HepG2 (cell line): ENCODE measurements around the gene ADIPOR2. TPM values are rescaled to one million over a fixed set of nuclear protein-coding genes. Genes with fewer than 3 reads are reported as not detected.

Source experiments
- AHDC1 ChIP-seq: sonication (generic); formaldehyde crosslinking; IDR thresholded peaks from 2 replicates; pipeline ENCODE4 v1.5.1; 2020; ENCODE audit warnings: mild to moderate bottlenecking, missing genetic modification reagents, borderline replicate concordance
- ATRX ChIP-seq: sonication (generic); formaldehyde crosslinking; IDR thresholded peaks from 2 replicates; pipeline ENCODE4 v1.4.0; 2020; ENCODE audit warnings: missing genetic modification reagents, borderline replicate concordance
- BCL6 ChIP-seq: IDR thresholded peaks from 2 replicates; pipeline ENCODE4 v1.6.1; 2016; ENCODE audit warnings: missing genetic modification reagents, missing compliant biosample characterization
- FOSL1 ChIP-seq: sonication (generic); formaldehyde crosslinking; IDR thresholded peaks from 2 replicates; pipeline ENCODE4 v1.9.0; 2021; ENCODE audit warnings: missing genetic modification reagents, borderline replicate concordance
- GABPB1 ChIP-seq: IDR thresholded peaks from 2 replicates; pipeline ENCODE4 v1.6.1; 2016; ENCODE audit warnings: mild to moderate bottlenecking, missing genetic modification reagents, moderate library complexity, missing compliant biosample characterization
- HMG20A ChIP-seq: IDR thresholded peaks from 2 replicates; pipeline ENCODE4 v1.6.1; 2016; ENCODE audit warnings: borderline replicate concordance
- HNF1B ChIP-seq: sonication (generic); formaldehyde crosslinking; IDR thresholded peaks from 2 replicates; pipeline ENCODE4 v1.5.1; 2020; ENCODE audit warnings: mild to moderate bottlenecking, moderate library complexity, missing genetic modification reagents
- KDM1A ChIP-seq: IDR thresholded peaks from 2 replicates; pipeline ENCODE4 v1.6.1; 2016; ENCODE audit warnings: missing compliant biosample characterization
- MAFK ChIP-seq, 2 experiments: IDR thresholded peaks in 1 of 2; conservative IDR thresholded peaks in 1 of 2; 2 replicates each; pipeline ENCODE4 v1.6.1; 2011; ENCODE audit warnings: improper control_type of control experiment in 2 of 2, low read length in 2 of 2
- NR3C1 ChIP-seq: sonication (generic); formaldehyde crosslinking; IDR thresholded peaks from 2 replicates; pipeline ENCODE4 v1.4.0; 2020; ENCODE audit warnings: missing genetic modification reagents
- RXRB ChIP-seq: IDR thresholded peaks from 2 replicates; pipeline ENCODE4 v1.6.1; 2016; ENCODE audit warnings: borderline replicate concordance, missing genetic modification reagents, missing compliant biosample characterization
- SRSF1 ChIP-seq: fragments of 200-400 bp; formaldehyde crosslinking; optimal IDR thresholded peaks from 2 replicates; pipeline ENCODE3; 2017; ENCODE audit warnings: mild to moderate bottlenecking, low read depth, low read length, moderate library complexity
- STAT5B ChIP-seq: sonication (generic); formaldehyde crosslinking; IDR thresholded peaks from 2 replicates; pipeline ENCODE4 v1.4.0; 2020; ENCODE audit warnings: missing genetic modification reagents
- TSC22D2 ChIP-seq: sonication (generic); formaldehyde crosslinking; IDR thresholded peaks from 2 replicates; pipeline ENCODE4 v1.5.1; 2020; ENCODE audit warnings: missing genetic modification reagents, mild to moderate bottlenecking, borderline replicate concordance
- ZEB1 ChIP-seq: IDR thresholded peaks from 2 replicates; pipeline ENCODE4 v1.6.1; 2012; ENCODE audit warnings: mild to moderate bottlenecking, low read depth, inconsistent platforms; ENCODE audit not compliant: insufficient replicate concordance
- ZNF253 ChIP-seq: sonication (generic); formaldehyde crosslinking; IDR thresholded peaks from 2 replicates; pipeline ENCODE4 v1.8.0; 2022; ENCODE audit warnings: mild to moderate bottlenecking, missing genetic modification reagents, borderline replicate concordance
- ZNF30 ChIP-seq: sonication (generic); formaldehyde crosslinking; IDR thresholded peaks from 2 replicates; pipeline ENCODE4 v1.5.0; 2020; ENCODE audit warnings: mild to moderate bottlenecking, missing genetic modification reagents
- ZNF343 ChIP-seq: sonication (generic); formaldehyde crosslinking; IDR thresholded peaks from 2 replicates; pipeline ENCODE4 v1.4.0; 2020; ENCODE audit warnings: mild to moderate bottlenecking, missing genetic modification reagents
- ZNF441 ChIP-seq: sonication (generic); formaldehyde crosslinking; IDR thresholded peaks from 2 replicates; pipeline ENCODE4 v1.7.0; 2021; ENCODE audit warnings: missing genetic modification reagents, borderline replicate concordance
- ZNF607 ChIP-seq: sonication (generic); formaldehyde crosslinking; IDR thresholded peaks from 2 replicates; pipeline ENCODE4 v1.5.1; 2020; ENCODE audit warnings: missing genetic modification reagents, mild to moderate bottlenecking, borderline replicate concordance
- ZNF790 ChIP-seq: sonication (generic); formaldehyde crosslinking; IDR thresholded peaks from 2 replicates; pipeline ENCODE4 v1.8.0; 2022; ENCODE audit warnings: missing genetic modification reagents, mild to moderate bottlenecking, borderline replicate concordance
- ZSCAN25 ChIP-seq: sonication (generic); formaldehyde crosslinking; IDR thresholded peaks from 2 replicates; pipeline ENCODE4 v1.8.0; 2022; ENCODE audit warnings: mild to moderate bottlenecking, missing genetic modification reagents
- polyA plus RNA-seq, 8 experiments: library from polyadenylated mRNA; depleted of rRNA in 3 of 8; stranded (reverse) in 7 of 8; unstranded in 1 of 8; fragments of >200 nt; fragmentation: Illumina TruSeq in 4 of 8; extraction: Trizol in 4 of 8; gene quantifications; 2 replicates each; pipeline versions ENCODE4 v1.2.1 to v1.2.3, GENCODE V29; 2011 to 2016; ENCODE audit warnings: low read depth in 4 of 8, missing spikeins in 1 of 8, mixed read lengths in 1 of 8; ENCODE audit not compliant: insufficient read depth in 1 of 8
- total RNA-seq, 5 experiments: library from RNA; depleted of rRNA; stranded (reverse); fragments of >200 nt; fragmentation: Illumina TruSeq; extraction: Trizol; gene quantifications; 2 replicates each; pipeline ENCODE4 v1.2.3, GENCODE V29; 2016; ENCODE audit warnings: low read depth in 1 of 5

The ADIPOR2 gene
- total and polyA plus RNA-seq, 2 of the 13 experiments (the other 11 are each of a cell fraction or from before 2014, with no cell fraction given): 35.2 to 52.2 TPM

GRCh38 chr12:1815814-1816729 is 125.2 kb downstream of the ADIPOR2 start (continued):
- TF ChIP-seq AHDC1 (CRISPR knock-in tag) (no peak), MAFK (conservative IDR thresholded peaks at IDR 0.05 in 1 of 2, IDR thresholded peaks at IDR 0.05 in 1 of 2; ENCODE audit: low read length in 2 of 2) (no peak), FOSL1 (CRISPR knock-in tag) (no peak), HNF1B (CRISPR knock-in tag) (peak; percentile 40; the same call in 1 of the 2 replicates), GABPB1 (CRISPR knock-in tag) (no peak), ZNF607 (no peak), KDM1A (CRISPR knock-in tag) (no peak), TSC22D2 (CRISPR knock-in tag) (no peak), ZNF343 (CRISPR knock-in tag) (no peak), NR3C1 (CRISPR knock-in tag) (no peak), ZNF253 (CRISPR knock-in tag) (no peak), SRSF1 (no peak), STAT5B (CRISPR knock-in tag) (no peak), ZEB1 (no peak), ATRX (CRISPR knock-in tag) (no peak), ZNF790 (CRISPR knock-in tag) (no peak), RXRB (CRISPR knock-in tag) (peak; percentile 60; the same call in 1 of the 2 replicates), BCL6 (CRISPR knock-in tag) (peak; percentile 16; the same call in 1 of the 2 replicates), ZSCAN25 (0 out of 2 replicates have a peak, but pooled peaks have one; percentile 31), ZNF441 (CRISPR knock-in tag) (no peak), HMG20A (CRISPR knock-in tag) (no peak; the same call in 1 of the 2 replicates), ZNF30 (CRISPR knock-in tag) (no peak)
